Ovary (tissue), 9 donors: ENCODE results near the gene CCNQ. TPM values are rescaled to one million over a fixed set of nuclear protein-coding genes. Genes with fewer than 3 reads are reported as not detected.

Experiments
- DNase-seq, 5 donors: peaks; one replicate each; pipeline ENCODE4 v3.0.0-alpha.2; 2019 to 2020
- H3K27ac ChIP-seq, 2 donors: fragments of 200-600 bp; one replicate each; pipeline versions ENCODE4 v1.5.1 to v1.8.0; 2019 to 2022
- H3K27me3 ChIP-seq: fragments of 200-600 bp; one replicate; pipeline ENCODE4 v1.8.0; 2022
- H3K36me3 ChIP-seq: fragments of 200-600 bp; sonication (generic); one replicate; pipeline ENCODE4 v1.5.1; 2019
- H3K4me1 ChIP-seq: one replicate; pipeline ENCODE4 v1.8.1; 2013; ENCODE audit warnings: mild to moderate bottlenecking, moderate library complexity; ENCODE audit not compliant: insufficient read depth
- H3K4me3 ChIP-seq: fragments of 200-600 bp; sonication (generic); one replicate; pipeline ENCODE4 v1.5.1; 2017
- H3K9me3 ChIP-seq, 2 donors: fragments of 200-600 bp in 1 of 2; sonication (generic) in 1 of 2; one replicate each; pipeline versions ENCODE4 v1.5.1 to v1.8.1; 2013 to 2019; ENCODE audit warnings: mild to moderate bottlenecking in 1 of 2, moderate library complexity in 1 of 2
- CTCF ChIP-seq, 3 donors: fragments of 450-650 bp in 2 of 3; fragments of 200-600 bp in 1 of 3; IDR thresholded peaks; one replicate each; pipeline versions ENCODE4 v1.5.1 to v1.8.0; 2016 to 2022; ENCODE audit warnings: antibody characterized with exemption in 3 of 3, mild to moderate bottlenecking in 1 of 3
- EP300 ChIP-seq: sonication (generic); formaldehyde crosslinking; IDR thresholded peaks from one replicate; pipeline ENCODE4 v1.6.1; 2017; ENCODE audit warnings: antibody characterized with exemption
- POLR2A ChIP-seq: fragments of 450-650 bp; IDR thresholded peaks from one replicate; pipeline ENCODE4 v1.6.1; 2017; ENCODE audit warnings: antibody characterized with exemption, mild to moderate bottlenecking, moderate library complexity
- WGBS, 3 donors: extraction: QIAGEN DNeasy Blood & Tissue Kit in 1 of 3; methylation state at CpG; one replicate each; pipeline versions ENCODE4 v1.1.5 to v1.1.7; 2013 to 2017; 5-methylcytosine and 5-hydroxymethylcytosine counted together
- intact Hi-C, 4 donors: fragments of 100-400 bp; cut with DNase I; formaldehyde crosslinking; loops; one replicate each; pipeline versions ENCODE4 v1.11.0 to v1.15.1; 2022 to 2023
- polyA plus RNA-seq, 2 donors: library from polyadenylated mRNA; stranded (reverse); fragments of 200-250 nt in 1 of 2; fragments of 350-450 nt in 1 of 2; fragmentation: Illumina TruSeq in 1 of 2; extraction: RNeasy Lipid Tissue Mini Kit (QIAGEN cat#74804) in 1 of 2; gene quantifications; one replicate each; pipeline ENCODE4 v1.2.3, GENCODE V29; 2013 to 2014
- total RNA-seq, 7 donors: library from RNA; depleted of rRNA in 2 of 7; stranded (reverse); fragments of >200 nt in 2 of 7; fragmentation: NEBNext Ultra II Directional in 3 of 7; extraction: Animal tissue kit (Norgen Biotek cat#: 25700) in 3 of 7; gene quantifications; one replicate each; pipeline versions ENCODE4 v1.1.0 to v1.2.4, GENCODE V29; 2016 to 2023
- donor health status: DM: no; HTN: no; CAD: no; lungs with moderate emphysema.
- donor health status: DM: no; HTN: no; CAD: no.
- donor health status: Bipolar disorder and iron deficiency.
- donor health status: DM: yes; HTN: yes; CAD: no.
- donor health status: DM: no; HTN: no; CAD: no.
- donor health status: DM: yes; HTN: yes; CAD: no.

The CCNQ gene
- total and polyA plus RNA-seq, 9 donors: 15.5 to 23.8 (median 19.3) TPM

- Histone ChIP-seq H3K9me3 (no peaks in the 10 kb centered on the region), H3K27ac (no peak overlapping the region), H3K4me1 (no peaks in the 10 kb centered on the region), H3K36me3 (no peaks in the 10 kb centered on the region), H3K27me3 (no peaks in the 10 kb centered on the region), H3K4me3 (no peak overlapping the region)
- intact Hi-C loops: no loop called here
- TF ChIP-seq POLR2A: no peak
- no peak for TF ChIP-seq CTCF (IDR thresholded peaks at IDR 0.05)
- no peak for TF ChIP-seq EP300
- 90 to 91% (median 91%) methylated on average over 22 of the region's 22 CpGs for whole genome bisulfite sequencing, 3 donors
- DNase-seq: no peak
Measured at GRCh38 chrX:153560466-153560865, 38.5 kb downstream of the CCNQ start.

GRCh38 chrX:153560000-153560399 lies 38.9 kb downstream of the CCNQ start:
- Histone ChIP-seq H3K4me3 (no peak overlapping the region), H3K27me3 (no peaks in the 10 kb centered on the region), H3K36me3 (no peaks in the 10 kb centered on the region), H3K4me1 (no peaks in the 10 kb centered on the region), H3K9me3 (no peaks in the 10 kb centered on the region), H3K27ac (no peak overlapping the region)
- intact Hi-C loops: loop anchor here in 1 of 4 donors (10.0 kb wide), 1 partner anchor 105 kb away; no protein-coding TSS in a partner anchor
- WGBS, 3 donors: 71 to 80% (median 74%) methylated on average over 8 to 9 of the region's 9 CpGs
- no peak for TF ChIP-seq EP300
- no peak for TF ChIP-seq CTCF (IDR thresholded peaks at IDR 0.05)
- no peak for TF ChIP-seq POLR2A
- no peak for DNase-seq

GRCh38 chrX:153557618-153558355 lies 41.2 kb downstream of the CCNQ start:
- Histone ChIP-seq H3K4me1 (no peaks in the 10 kb centered on the region), H3K36me3 (no peaks in the 10 kb centered on the region), H3K9me3 (no peaks in the 10 kb centered on the region), H3K27me3 (no peaks in the 10 kb centered on the region), H3K4me3 (no peak overlapping the region), H3K27ac (no peak overlapping the region)
- no peak for TF ChIP-seq CTCF (IDR thresholded peaks at IDR 0.05)
- TF ChIP-seq POLR2A: no peak
- no peak for TF ChIP-seq EP300
- WGBS, 3 donors: 76 to 80% (median 80%) methylated on average over 19 of the region's 19 CpGs
- intact Hi-C loops: loop anchor here in 1 of 4 donors (10.0 kb wide), 1 partner anchor 107 kb away; no protein-coding TSS in a partner anchor
- DNase-seq: no peak

DNA sequence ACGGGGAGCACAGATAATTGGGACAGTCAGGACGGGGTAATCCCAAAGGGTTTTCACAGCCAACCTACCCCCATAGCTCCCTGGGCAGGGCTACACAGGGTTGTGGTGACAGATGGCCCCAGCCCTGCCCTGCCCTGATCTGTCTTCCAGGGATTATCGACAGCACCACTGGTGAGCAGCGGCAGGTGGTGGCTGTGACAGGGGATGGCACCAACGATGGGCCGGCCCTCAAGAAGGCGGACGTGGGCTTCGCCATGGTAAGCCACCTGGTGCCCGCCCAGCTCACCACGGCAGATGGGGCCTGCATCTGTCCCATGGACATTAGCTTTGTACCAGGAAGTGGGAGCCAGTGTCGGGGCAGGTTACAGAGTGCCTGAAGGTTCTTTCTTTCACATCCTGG lies 42.2 kb downstream of the CCNQ start:
- no peaks in the 10 kb centered on the region for H3K36me3 ChIP-seq
- H3K9me3 ChIP-seq: no peaks in the 10 kb centered on the region
- 86 to 96% (median 86%) methylated on average over 11 to 12 of the region's 12 CpGs for WGBS, 3 donors
- intact Hi-C loops: loop anchor here in 1 of 4 donors (10.0 kb wide), 1 partner anchor 108 kb away; no protein-coding TSS in a partner anchor
- H3K4me3 ChIP-seq: no peak overlapping the region
- TF ChIP-seq CTCF (IDR thresholded peaks at IDR 0.05): no peak
- TF ChIP-seq POLR2A: no peak
- TF ChIP-seq EP300: no peak
- no peak for DNase-seq
- H3K4me1 ChIP-seq: no peaks in the 10 kb centered on the region
- H3K27me3 ChIP-seq: no peaks in the 10 kb centered on the region
- no peak overlapping the region for H3K27ac ChIP-seq
